Activated naive CD4-positive, alpha-beta T cell treated with anti-CD3 and anti-CD28 coated beads, Interleukin-2, amount 50 U/mL, for 16 hours (primary cell): Measurements from ENCODE around the gene GCSH.
A peak's percentile ranks its signal among the peaks of the same experiment; 100 is the strongest.
"Not testable (repeated sequence)": the region's sequence is repeated elsewhere in the genome, so short reads cannot be mapped to it uniquely, and the experiment has no call there.

Experiments
- DNase-seq: peaks from one replicate; pipeline ENCODE4 v3.0.0-alpha.2; 2020

The GCSH gene

GRCh38 chr16:81095953-81096714 is at the start of gene GCSH:
Gene GCSH (minus strand): TSS chr16:81096395. CDS start chr16:81096278, 117 bp downstream.
- DNase-seq = peak; percentile 99

DNA sequence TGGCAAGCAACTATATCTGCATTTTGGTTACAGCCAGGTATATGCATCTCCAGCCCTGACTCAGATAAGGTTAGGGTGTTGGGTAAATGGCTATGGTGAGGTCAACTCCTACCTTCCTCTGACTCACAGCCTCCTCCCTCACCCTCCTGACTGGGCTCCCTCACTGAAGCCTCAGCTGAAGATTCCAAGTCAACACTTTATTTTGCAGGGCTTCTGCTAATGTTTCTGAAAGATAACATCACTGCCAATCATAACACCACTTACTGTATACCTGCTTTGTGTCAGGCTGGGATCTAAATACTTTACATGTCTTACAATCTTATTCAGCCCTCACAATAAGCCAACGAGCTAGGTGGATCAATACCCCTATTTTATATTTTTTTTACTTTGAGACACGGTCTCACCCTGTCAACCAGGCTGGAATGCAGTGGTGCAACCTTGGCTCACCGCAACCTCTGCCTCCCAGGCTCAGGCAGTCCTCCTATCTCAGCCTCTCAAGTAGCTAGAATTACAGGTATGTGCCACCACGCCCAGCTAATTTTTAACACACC is 47.8 kb upstream of the GCSH start:
- no peak for DNase-seq

GRCh38 chr16:81142864-81143263 is 46.7 kb upstream of the GCSH start:
- no peak for DNase-seq

DNA sequence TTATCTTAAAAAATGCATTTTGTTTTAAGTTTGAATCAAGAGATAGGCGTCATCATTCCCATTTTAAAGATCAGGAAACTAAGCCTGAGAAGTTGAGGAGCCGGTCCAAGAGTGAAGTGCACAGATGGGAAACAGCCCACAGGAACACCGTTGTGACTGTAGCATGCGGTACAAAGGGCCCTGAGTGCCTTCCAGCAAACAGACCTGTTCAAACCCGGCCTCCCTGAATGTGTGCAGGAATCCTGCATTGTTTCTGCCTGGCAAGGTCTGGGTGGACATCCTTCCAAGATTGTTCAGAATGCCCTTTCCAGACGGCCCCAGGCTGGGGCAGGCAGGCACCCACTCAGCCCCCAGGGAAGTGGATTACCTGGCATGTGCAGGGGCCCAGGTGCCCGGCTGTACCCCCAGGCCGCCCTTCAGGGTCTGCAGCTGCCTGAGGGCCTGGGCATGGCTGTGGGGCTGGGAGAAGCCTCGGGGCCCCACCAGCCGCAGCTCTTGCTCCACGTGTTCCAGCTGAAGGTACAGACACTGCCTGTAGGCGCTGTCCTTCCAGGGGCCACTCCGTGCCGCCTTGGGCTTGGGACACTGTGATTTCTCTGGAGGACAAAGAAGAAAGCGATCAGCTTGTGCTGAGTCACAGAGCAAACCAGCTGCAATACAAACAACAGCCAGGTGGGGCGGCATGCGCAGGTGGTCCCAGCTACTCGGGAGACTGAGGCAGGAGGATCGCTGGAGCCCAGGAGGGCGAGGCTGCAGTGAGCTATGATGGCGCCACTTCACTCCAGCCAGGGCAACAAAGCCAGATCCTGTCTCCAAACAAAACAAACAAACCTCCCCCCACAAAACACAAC is 45.0 kb upstream of the GCSH start:
- DNase-seq = no peak

DNA sequence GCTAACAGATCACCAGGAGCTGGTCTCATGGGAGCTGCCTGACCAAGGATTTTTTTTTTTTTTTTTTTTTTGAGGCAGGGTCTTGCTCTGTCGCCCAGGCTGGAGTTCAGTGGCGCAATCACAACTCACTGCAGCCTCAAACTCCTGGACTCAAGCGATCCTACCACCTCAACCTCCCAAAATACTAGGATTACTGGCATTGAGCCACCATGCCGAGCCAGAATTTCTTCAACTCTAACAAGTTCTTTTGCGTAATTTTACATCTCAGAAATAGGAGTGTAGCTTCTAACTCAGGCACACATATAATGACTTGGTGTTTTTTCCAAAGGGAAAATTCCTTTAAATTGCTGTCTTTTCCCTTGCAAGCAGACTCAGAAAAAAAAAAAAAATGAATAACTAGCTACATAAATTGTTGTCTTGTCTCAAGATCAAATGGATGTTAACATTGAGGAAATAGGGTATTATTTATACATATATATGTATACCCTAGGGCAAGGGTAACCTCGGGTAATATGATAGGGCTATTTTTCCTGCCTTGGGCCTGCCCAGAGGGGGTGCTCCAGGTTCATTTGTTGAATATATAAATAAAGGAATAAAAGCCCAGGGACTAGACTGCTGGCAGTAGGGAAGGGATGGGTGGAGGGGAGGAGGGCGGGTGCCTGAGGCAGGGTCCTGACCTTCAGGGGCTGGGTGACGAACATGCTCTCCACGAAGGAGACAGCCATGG is 42.8 kb upstream of the GCSH start:
- DNase-seq = no peak

DNA sequence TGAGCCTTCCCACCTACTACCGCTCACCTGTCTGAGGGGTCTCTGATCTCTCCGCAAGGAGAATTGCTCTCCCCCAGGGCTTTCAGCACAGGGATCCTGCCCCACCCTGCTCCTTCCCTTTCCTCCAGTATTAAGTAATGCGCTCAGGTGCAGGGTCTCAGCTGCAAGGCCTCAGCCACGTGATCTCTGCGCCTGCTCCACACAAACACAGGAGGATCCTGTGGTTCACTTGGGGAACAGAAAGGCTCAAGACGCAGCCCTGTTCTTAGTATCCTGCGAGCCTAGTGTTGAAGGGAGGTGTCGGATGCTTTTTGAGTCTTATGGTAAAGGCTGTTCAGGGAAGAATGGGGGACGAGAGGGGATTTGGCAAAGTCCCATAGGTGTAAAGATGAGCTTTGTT is 41.6 kb upstream of the GCSH start:
- DNase-seq = no peak

GRCh38 chr16:81136390-81137335 is 40.5 kb upstream of the GCSH start:
- no peak for DNase-seq

DNA sequence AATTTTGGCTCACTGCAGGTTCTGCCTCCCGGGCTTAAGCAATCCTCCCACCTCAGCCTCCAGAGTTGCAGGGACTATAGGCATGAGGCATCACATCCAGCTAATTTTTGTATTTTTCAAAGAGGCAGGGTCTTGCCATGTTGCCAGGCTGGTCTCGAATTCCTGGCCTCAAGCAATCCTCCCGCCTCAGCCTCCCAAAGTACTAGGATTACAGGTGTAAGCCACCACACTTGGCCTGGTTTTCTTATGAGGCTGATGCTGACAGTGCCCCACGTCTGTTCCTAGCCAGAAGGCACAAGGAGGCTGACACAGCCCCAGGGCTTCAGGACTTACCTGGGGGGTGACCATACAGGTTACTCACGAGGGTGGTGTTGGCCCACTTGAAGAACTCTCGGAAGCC is 33.9 kb upstream of the GCSH start:
- no peak for DNase-seq

- no peak for DNase-seq
Measured at GRCh38 chr16:81128726-81129524, 32.7 kb upstream of the GCSH start.

DNA sequence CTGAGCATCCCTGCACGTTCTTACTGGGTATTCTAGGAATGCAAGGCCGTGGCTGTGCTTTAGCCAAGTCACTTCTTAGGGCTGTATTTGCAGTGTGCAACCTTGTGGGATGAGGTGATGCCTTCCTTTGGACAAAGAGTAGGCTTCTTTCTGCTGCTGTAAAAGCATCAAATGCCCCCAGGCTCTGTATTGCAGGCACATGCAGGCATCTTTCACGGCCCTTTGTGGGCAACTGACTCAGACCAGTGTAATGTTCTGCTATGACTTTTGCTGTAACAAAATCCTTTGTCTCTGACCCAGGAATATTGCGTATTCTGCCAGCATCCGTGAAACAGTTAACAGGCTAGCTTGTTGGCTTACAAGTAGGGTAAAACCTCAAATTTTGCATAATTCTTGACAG is 30.9 kb upstream of the GCSH start:
- no peak for DNase-seq

- DNase-seq = no peak
Measured at GRCh38 chr16:81123092-81123852, 27.1 kb upstream of the GCSH start.

GRCh38 chr16:81121474-81121990 is 25.3 kb upstream of the GCSH start:
- DNase-seq = no peak

- DNase-seq = no peak
Measured at GRCh38 chr16:81117436-81117835, 21.2 kb upstream of the GCSH start.

GRCh38 chr16:81116285-81116684 is 20.1 kb upstream of the GCSH start:
- DNase-seq = no peak

DNA sequence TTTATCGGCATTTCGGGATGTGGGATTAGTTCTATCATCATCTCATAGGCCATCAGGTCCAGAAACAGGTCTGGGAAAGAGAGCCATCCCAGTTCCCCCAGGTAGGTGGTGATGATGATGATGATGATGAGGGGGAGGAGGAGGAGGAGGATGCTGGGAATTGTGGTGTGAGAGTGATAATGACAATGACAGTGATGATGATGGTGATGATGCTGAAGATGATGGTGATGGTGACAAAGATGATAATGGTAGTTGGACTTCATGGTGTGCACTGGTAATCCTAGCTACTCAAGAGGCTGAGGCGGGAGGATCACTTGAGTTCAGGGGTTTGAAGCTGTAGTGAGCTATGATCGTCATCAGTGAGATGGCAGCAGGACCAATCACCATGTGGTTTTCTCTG is 16.3 kb upstream of the GCSH start:
- no peak for DNase-seq

DNA sequence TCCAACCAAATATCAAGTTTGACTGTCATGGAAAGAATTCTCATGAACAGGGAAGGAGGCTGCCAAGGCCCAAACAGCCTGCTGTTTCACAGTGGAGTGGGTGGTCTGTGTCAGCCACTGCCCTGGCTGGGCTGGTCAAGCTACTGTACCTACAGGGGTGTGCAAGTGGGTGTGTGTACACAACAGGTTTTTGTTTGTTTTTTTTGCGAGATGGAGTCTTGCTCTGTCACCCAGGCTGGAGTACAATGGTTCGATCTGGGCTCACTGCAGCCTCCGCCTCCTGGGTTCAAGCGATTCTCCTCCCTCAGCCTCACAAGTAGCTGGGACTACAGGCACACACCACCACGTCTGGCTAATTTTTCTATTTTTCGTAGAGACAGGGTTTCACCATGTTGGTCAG is 13.1 kb upstream of the GCSH start:
- not testable (repeated sequence) for DNase-seq

GRCh38 chr16:81107511-81107910 is 11.3 kb upstream of the GCSH start:
- no peak for DNase-seq

- no peak for DNase-seq
Measured at GRCh38 chr16:81106826-81107503, 10.8 kb upstream of the GCSH start.

DNA sequence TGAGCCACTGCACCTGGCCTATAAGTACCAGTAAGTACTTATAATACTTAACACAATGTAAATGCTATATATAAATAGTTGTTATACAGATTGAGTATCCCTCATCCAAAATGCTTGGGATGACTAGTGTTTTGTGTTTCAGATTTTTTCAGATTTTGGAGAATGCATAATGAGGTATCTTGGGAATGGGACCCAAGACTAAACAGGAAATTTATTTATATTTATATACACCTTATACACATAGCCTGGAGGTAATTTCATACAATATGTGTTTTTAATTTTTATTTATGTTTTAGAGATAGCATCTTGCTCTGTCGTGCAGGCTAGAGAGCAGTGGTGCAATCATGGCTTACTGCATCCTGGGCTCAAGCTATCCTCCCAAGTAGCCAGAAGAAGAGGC is 9.8 kb upstream of the GCSH start:
- no peak for DNase-seq

DNA sequence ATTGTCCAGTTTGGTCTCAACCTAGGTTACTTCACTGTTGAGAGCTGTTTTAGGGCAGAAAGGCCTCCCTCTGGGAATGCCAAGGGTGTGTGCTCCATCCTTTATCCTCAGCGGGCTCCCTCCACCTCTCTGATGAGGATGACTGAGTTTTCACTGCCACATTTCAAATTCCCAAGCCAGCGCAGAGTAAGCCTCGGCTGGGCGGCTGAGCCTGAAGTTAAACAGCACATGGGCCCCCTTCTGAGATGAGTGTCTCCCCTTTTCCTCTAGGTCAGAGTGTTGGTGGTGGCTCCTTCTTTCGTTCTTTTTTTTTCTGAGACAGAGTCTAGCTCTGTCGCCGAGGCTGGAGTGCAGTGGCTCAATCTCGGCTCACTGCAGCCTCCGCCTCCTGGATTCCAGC is 5.5 kb upstream of the GCSH start:
- no peak for DNase-seq
